Upper lobe of left lung (tissue), 4 donors: Measurements from ENCODE around the gene IP6K3.

Experiments
- CTCF ChIP-seq, 6 experiments: fragments of 450-650 bp in 4 of 6; fragments of 200-600 bp in 2 of 6; sonication (generic) in 2 of 6; IDR thresholded peaks; one replicate each; pipeline ENCODE4 v1.5.1; 2016 to 2019; ENCODE audit warnings: antibody characterized with exemption in 6 of 6
- EP300 ChIP-seq, 4 donors: sonication (generic); formaldehyde crosslinking; IDR thresholded peaks; one replicate each; pipeline ENCODE4 v1.5.1; 2017; ENCODE audit warnings: antibody characterized with exemption in 4 of 4, control low read depth in 2 of 4
- POLR2A ChIP-seq, 4 donors: fragments of 450-650 bp; IDR thresholded peaks; one replicate each; pipeline ENCODE4 v1.5.1; 2016 to 2017; ENCODE audit warnings: antibody characterized with exemption in 4 of 4, mild to moderate bottlenecking in 2 of 4
- POLR2AphosphoS5 ChIP-seq, 2 donors: sonication (generic); formaldehyde crosslinking; IDR thresholded peaks; one replicate each; pipeline ENCODE4 v1.5.1; 2017; ENCODE audit warnings: antibody characterized with exemption in 2 of 2

- TF ChIP-seq CTCF (IDR thresholded peaks at IDR 0.05), result no peak
- no peak for TF ChIP-seq POLR2A (IDR thresholded peaks at IDR 0.05)
- peak; percentile 40 to 52 for TF ChIP-seq POLR2AphosphoS5 (IDR thresholded peaks at IDR 0.05)
- peak in 1 of 4 donors; percentile 10 for TF ChIP-seq EP300 (IDR thresholded peaks at IDR 0.05)
These were observed 49.9 kb downstream of the IP6K3 start for GRCh38 chr6:33696548-33697518.
